ENCODE results near the gene FBRS. TPM values are rescaled to one million over a fixed set of nuclear protein-coding genes. Genes with fewer than 3 reads are reported as not detected.

Gene FBRS
- total RNA-seq, 1 donor from 2014 or later, result 26.8 TPM

DNA sequence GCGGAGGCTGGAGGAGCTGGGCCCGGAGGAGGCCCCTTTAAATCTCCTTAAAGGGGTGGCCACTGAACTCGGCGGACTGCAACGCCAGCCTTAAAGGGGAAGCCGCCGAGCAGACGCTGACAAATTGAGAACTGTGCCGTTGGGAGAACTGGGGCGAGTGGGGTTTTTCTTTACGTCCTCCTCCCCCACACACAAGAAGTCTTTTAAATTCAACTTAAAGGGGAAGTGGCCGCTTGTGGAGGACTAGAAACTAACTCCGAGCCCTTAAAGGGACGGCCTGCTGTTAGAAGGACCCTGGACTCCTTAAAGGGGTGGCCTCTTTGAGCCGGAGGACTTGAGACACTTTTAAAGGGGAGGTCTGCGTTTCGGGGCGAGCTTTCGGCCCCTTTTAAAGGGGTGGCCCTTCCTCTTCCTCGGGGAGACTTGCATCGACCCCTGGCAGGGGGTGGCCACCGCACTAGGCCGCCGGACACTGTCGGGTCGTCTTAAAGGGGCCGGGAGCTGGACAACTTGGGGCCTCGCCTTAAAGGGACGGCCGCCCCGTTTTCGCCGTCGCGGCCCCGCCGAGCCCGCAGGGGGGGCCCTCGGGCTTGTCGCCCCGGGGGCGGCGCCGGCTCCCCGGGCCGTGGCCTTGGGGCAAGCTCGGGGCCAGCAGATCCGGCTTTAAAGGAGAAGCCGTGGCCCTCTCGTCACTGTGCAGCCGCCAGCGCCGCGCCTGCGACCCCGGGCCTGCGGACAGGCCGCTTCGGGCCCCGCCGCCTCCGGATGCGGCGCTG, 688 bp downstream of the FBRS start:
- Histone ChIP-seq H3K36me3 (peaks cover 56 to 61% of the 10 kb centered on the region in 2 donors), H3K9me3 (no peaks in the 10 kb centered on the region), H3K4me3 (peak overlapping the region; percentile 89 to 96), H3K27me3 (no peaks in the 10 kb centered on the region), H3K27ac (peak overlapping the region; percentile 98 to 99), H3K4me1 (peaks cover 26 to 32% of the 10 kb centered on the region in 2 donors)
- intact Hi-C loops (cut with DNase I), result loop anchor here (1.0 to 10.0 kb wide), 16 partner anchors 9 to 798 kb away; partner anchors contain the start of genes ALDOA, ARMC5, PHKG2 and PRR14
- peak; percentile 68 to 94 for DNase-seq (ENCODE audit: low spot score in 2 of 2)
- TF ChIP-seq, protein P1, sequence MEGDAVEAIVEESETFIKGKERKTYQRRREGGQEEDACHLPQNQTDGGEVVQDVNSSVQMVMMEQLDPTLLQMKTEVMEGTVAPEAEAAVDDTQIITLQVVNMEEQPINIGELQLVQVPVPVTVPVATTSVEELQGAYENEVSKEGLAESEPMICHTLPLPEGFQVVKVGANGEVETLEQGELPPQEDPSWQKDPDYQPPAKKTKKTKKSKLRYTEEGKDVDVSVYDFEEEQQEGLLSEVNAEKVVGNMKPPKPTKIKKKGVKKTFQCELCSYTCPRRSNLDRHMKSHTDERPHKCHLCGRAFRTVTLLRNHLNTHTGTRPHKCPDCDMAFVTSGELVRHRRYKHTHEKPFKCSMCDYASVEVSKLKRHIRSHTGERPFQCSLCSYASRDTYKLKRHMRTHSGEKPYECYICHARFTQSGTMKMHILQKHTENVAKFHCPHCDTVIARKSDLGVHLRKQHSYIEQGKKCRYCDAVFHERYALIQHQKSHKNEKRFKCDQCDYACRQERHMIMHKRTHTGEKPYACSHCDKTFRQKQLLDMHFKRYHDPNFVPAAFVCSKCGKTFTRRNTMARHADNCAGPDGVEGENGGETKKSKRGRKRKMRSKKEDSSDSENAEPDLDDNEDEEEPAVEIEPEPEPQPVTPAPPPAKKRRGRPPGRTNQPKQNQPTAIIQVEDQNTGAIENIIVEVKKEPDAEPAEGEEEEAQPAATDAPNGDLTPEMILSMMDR (IDR thresholded peaks at IDR 0.05), result peak in 1 of 3 experiments; percentile 11

GRCh38 chr16:30659507-30660423, 1.5 kb downstream of the FBRS start:
- H3K36me3 ChIP-seq, result peaks cover 56 to 61% of the 10 kb centered on the region in 2 donors
- H3K4me1 ChIP-seq, result peaks cover 26 to 32% of the 10 kb centered on the region in 2 donors

DNA sequence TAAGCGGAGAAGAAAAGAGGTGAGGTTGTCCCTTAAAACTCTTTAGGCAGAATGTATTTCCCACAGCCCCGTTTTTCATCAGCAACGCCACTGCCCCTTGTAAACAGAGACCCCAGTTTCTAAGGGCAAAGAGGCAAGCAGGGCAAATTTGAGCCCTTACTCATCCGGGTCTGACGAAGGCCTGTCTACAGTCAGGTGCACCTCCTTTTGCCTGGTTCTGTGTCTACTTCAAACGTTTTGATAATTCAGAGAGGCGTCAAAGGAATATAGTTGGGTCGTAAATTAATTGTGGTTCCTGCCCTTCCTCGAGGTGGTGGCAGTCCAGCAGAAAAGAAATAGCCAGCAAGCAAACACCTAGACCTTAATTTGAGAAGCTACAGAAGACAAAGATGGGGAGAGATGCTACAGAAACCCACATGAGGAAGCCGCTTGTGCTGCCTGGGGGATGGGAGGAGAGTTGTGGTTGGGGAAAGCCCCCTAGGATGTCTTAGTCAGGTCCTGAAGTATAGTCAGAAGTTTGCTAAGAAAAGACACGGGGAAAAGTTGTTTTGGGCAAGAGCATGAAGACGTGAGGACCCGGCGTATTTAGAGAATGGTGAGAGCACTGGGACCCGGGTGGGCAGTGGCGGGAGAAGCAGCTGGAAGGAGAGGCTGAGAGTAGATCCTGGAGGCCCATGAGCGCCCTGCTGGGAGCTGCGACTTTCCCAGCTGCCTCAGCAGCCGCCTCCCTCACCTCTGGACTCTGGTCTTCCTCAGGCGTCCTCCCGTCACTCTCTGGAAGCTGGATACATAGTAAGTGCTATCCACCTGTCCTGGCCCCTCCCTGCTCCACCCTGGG, 2.4 kb downstream of the FBRS start:
- Histone ChIP-seq H3K27me3 (no peaks in the 10 kb centered on the region), H3K27ac (peak overlapping the region; percentile 98 to 99), H3K4me1 (peaks cover 26 to 32% of the 10 kb centered on the region in 2 donors), H3K36me3 (peaks cover 56 to 61% of the 10 kb centered on the region in 2 donors), H3K4me3 (peak overlapping the region; percentile 89 to 96), H3K9me3 (no peaks in the 10 kb centered on the region)
- DNase-seq (ENCODE audit: low spot score in 2 of 2), result no peak
- intact Hi-C loops (cut with DNase I), result no loop called here
- TF ChIP-seq, protein P1 (IDR thresholded peaks at IDR 0.05), result no peak

More at GRCh38 chr16:30659507-30660423, 1.5 kb downstream of the FBRS start:
- intact Hi-C loops (cut with DNase I), result loop anchor here (1.0 to 10.0 kb wide), 11 partner anchors 25 to 798 kb away; partner anchors contain the start of genes ALDOA, ARMC5, PHKG2 and TBC1D10B
- Histone ChIP-seq H3K9me3 (no peaks in the 10 kb centered on the region), H3K27me3 (no peaks in the 10 kb centered on the region), H3K27ac (peak overlapping the region; percentile 98 to 99), H3K4me3 (peak overlapping the region; percentile 89 to 96)
- no peak for DNase-seq (ENCODE audit: low spot score in 2 of 2)
- TF ChIP-seq, protein P1 (IDR thresholded peaks at IDR 0.05), result peak in 1 of 3 experiments; percentile 31

DNA sequence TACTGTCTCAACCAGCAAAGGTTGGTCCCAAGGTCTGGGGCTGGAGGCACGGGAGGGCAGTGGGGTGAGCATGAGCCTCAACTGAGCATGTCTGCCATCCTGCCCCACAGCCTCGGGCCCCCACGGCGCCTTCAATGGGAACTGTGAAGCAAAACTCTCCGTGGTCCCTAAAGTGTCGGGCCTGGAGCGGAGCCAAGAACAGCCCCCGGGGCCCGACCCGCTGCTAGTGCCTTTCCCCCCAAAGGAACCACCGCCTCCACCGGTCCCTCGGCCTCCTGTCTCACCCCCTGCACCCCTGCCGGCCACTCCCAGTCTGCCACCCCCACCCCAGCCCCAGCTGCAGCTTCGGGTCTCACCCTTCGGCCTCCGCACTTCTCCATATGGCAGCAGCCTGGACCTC, 4.2 kb downstream of the FBRS start:
- intact Hi-C loops (cut with DNase I), result no loop called here
- Histone ChIP-seq H3K4me1 (peaks cover 20 to 24% of the 10 kb centered on the region in 2 donors), H3K36me3 (peaks cover 61 to 67% of the 10 kb centered on the region in 2 donors), H3K4me3 (no peak overlapping the region), H3K27ac (no peak overlapping the region), H3K27me3 (no peaks in the 10 kb centered on the region), H3K9me3 (no peaks in the 10 kb centered on the region)
- TF ChIP-seq, protein P1 (IDR thresholded peaks at IDR 0.05), result no peak
- DNase-seq (ENCODE audit: low spot score in 2 of 2), result no peak

GRCh38 chr16:30663038-30663437, 4.8 kb downstream of the FBRS start:
- Histone ChIP-seq H3K9me3 (no peaks in the 10 kb centered on the region), H3K36me3 (peaks cover 67 to 73% of the 10 kb centered on the region in 2 donors), H3K27me3 (no peaks in the 10 kb centered on the region), H3K4me1 (peaks cover 17 to 22% of the 10 kb centered on the region in 2 donors), H3K27ac (no peak overlapping the region), H3K4me3 (no peak overlapping the region)
- intact Hi-C loops (cut with DNase I), result no loop called here
- no peak for DNase-seq (ENCODE audit: low spot score in 2 of 2)
- TF ChIP-seq, protein P1 (IDR thresholded peaks at IDR 0.05), result no peak
